ENCODE data around the gene INHBE. TPM values are rescaled to one million over a fixed set of nuclear protein-coding genes. Genes with fewer than 3 reads are reported as not detected.

Gene INHBE
- total and polyA plus RNA-seq, 3 experiments from 2014 or later: 0.38 to 0.61 TPM; not detected in 1

- Mint-ChIP-seq H3K27ac (peak overlapping the region; percentile 8 to 93 (median 80)), H3K4me1 (peaks cover 30 to 49% (median 36%) of the 10 kb centered on the region in 3 donors), H3K4me3 (peak overlapping the region; percentile 85 to 95 (median 93)), H3K36me3 (peaks cover 0 to 13% (median 0%) of the 10 kb centered on the region in 3 donors), H3K9me3 (no peaks in the 10 kb centered on the region), H3K27me3 (peaks cover 6 to 19% of the 10 kb centered on the region in 2 donors)
- peak; percentile 77 to 92 (median 83) for DNase-seq
- Histone ChIP-seq H3K27ac (ENCODE audit: low read depth, low read length) (peak overlapping the region; percentile 9), H3K4me1 (ENCODE audit: insufficient read depth, low read length) (peaks cover 33% of the 10 kb centered on the region), H3K9me3 (ENCODE audit: low read length) (no peaks in the 10 kb centered on the region), H3K4me3 (ENCODE audit: low read length) (peak overlapping the region; percentile 69), H3K27me3 (ENCODE audit: insufficient read depth, low read length, poor library complexity, severe bottlenecking) (peaks cover 7% of the 10 kb centered on the region), H3K36me3 (ENCODE audit: insufficient read depth, low read length) (no peaks in the 10 kb centered on the region)
- POLR2A ChIA-PET: interaction anchor here (0.8 to 4.4 kb wide), 2 partner anchors 15 to 17 kb away, joined by 3 to 20 read pairs; partner anchors contain the start of gene ARHGAP9
- CTCF ChIA-PET: interaction anchor here (0.8 to 7.3 kb wide), 20 partner anchors 9 to 280 kb away, joined by 3 to 167 read pairs (median 3); partner anchors contain the start of genes ARHGAP9, DDIT3, INHBC and MBD6
These were observed 7.3 kb downstream of the INHBE start for GRCh38 chr12:57462251-57462911.

GRCh38 chr12:57462912-57463253, 7.8 kb downstream of the INHBE start:
- H3K27me3 ChIP-seq (ENCODE audit: insufficient read depth, low read length, poor library complexity, severe bottlenecking): peaks cover 7% of the 10 kb centered on the region
- Mint-ChIP-seq H3K27me3 (peaks cover 6 to 19% of the 10 kb centered on the region in 2 donors), H3K27ac (peak overlapping the region in 5 of 8 donors; percentile 49 to 93 (median 80)), H3K36me3 (peaks cover 0 to 17% (median 2%) of the 10 kb centered on the region in 3 donors), H3K4me1 (peaks cover 33 to 49% (median 36%) of the 10 kb centered on the region in 3 donors), H3K4me3 (peak overlapping the region; percentile 85 to 95 (median 91)), H3K9me3 (peaks cover 0 to 1% (median 0%) of the 10 kb centered on the region in 5 donors)
- peaks cover 33% of the 10 kb centered on the region for H3K4me1 ChIP-seq (ENCODE audit: insufficient read depth, low read length)
- no peak overlapping the region for H3K27ac ChIP-seq (ENCODE audit: low read depth, low read length)
- H3K36me3 ChIP-seq (ENCODE audit: insufficient read depth, low read length): no peaks in the 10 kb centered on the region
- POLR2A ChIA-PET: interaction anchor here (4.4 kb wide), 1 partner anchor 17 kb away, joined by 20 read pairs; the partner anchor contains the start of gene ARHGAP9
- H3K9me3 ChIP-seq (ENCODE audit: low read length): no peaks in the 10 kb centered on the region
- DNase-seq: no peak
- H3K4me3 ChIP-seq (ENCODE audit: low read length): no peak overlapping the region
- CTCF ChIA-PET: interaction anchor here (0.8 to 7.3 kb wide), 15 partner anchors 8 to 279 kb away, joined by 3 to 167 read pairs (median 4); partner anchors contain the start of genes ARHGAP9, DDIT3, INHBC and INHBE

- H3K27me3 Mint-ChIP-seq: peaks cover 6 to 19% of the 10 kb centered on the region in 2 donors
- DNase-seq: no peak
- peaks cover 0 to 2% (median 0%) of the 10 kb centered on the region in 5 donors for H3K9me3 Mint-ChIP-seq
- peak overlapping the region in 1 of 7 donors; percentile 68 for H3K4me3 Mint-ChIP-seq
- peaks cover 26% of the 10 kb centered on the region for H3K4me1 ChIP-seq (ENCODE audit: insufficient read depth, low read length)
- no peak overlapping the region for H3K27ac ChIP-seq (ENCODE audit: low read depth, low read length)
- H3K9me3 ChIP-seq (ENCODE audit: low read length): no peaks in the 10 kb centered on the region
- peaks cover 25 to 42% (median 27%) of the 10 kb centered on the region in 3 donors for H3K4me1 Mint-ChIP-seq
- peaks cover 0 to 26% (median 9%) of the 10 kb centered on the region in 3 donors for H3K36me3 Mint-ChIP-seq
- peak overlapping the region in 1 of 8 donors; percentile 31 for H3K27ac Mint-ChIP-seq
- POLR2A ChIA-PET: interaction anchor here (0.7 to 0.8 kb wide), 2 partner anchors 13 to 15 kb away, joined by 4 to 6 read pairs; partner anchors contain the start of gene ARHGAP9
- peaks cover 7% of the 10 kb centered on the region for H3K36me3 ChIP-seq (ENCODE audit: insufficient read depth, low read length)
- H3K27me3 ChIP-seq (ENCODE audit: insufficient read depth, low read length, poor library complexity, severe bottlenecking): peaks cover 7% of the 10 kb centered on the region
- CTCF ChIA-PET: interaction anchor here (1.7 to 7.3 kb wide), 2 partner anchors 9 to 13 kb away, joined by 5 to 167 read pairs; partner anchors contain the start of genes ARHGAP9 and INHBE
- no peak overlapping the region for H3K4me3 ChIP-seq (ENCODE audit: low read length)
These were observed 9.5 kb downstream of the INHBE start for GRCh38 chr12:57464569-57464968.

GRCh38 chr12:57465030-57465746, 10.1 kb downstream of the INHBE start:
- DNase-seq: no peak
- H3K4me3 Mint-ChIP-seq: peak overlapping the region in 2 of 7 donors; percentile 18 to 68
- H3K9me3 Mint-ChIP-seq: peaks cover 0 to 2% (median 0%) of the 10 kb centered on the region in 5 donors
- CTCF ChIA-PET: interaction anchor here (0.6 to 1.4 kb wide), 3 partner anchors 9 to 27 kb away, joined by 3 to 5 read pairs (median 3); no protein-coding TSS in a partner anchor
- peaks cover 24 to 43% (median 29%) of the 10 kb centered on the region in 3 donors for H3K4me1 Mint-ChIP-seq
- Histone ChIP-seq H3K4me1 (ENCODE audit: insufficient read depth, low read length) (peaks cover 25% of the 10 kb centered on the region), H3K36me3 (ENCODE audit: insufficient read depth, low read length) (peaks cover 8% of the 10 kb centered on the region), H3K4me3 (ENCODE audit: low read length) (no peak overlapping the region), H3K27me3 (ENCODE audit: insufficient read depth, low read length, poor library complexity, severe bottlenecking) (peaks cover 7% of the 10 kb centered on the region), H3K9me3 (ENCODE audit: low read length) (no peaks in the 10 kb centered on the region), H3K27ac (ENCODE audit: low read depth, low read length) (no peak overlapping the region)
- POLR2A ChIA-PET: interaction anchor here (0.7 to 1.5 kb wide), 3 partner anchors 12 to 14 kb away, joined by 3 to 6 read pairs (median 4); partner anchors contain the start of gene ARHGAP9
- peaks cover 0 to 32% (median 9%) of the 10 kb centered on the region in 3 donors for H3K36me3 Mint-ChIP-seq
- H3K27ac Mint-ChIP-seq: peak overlapping the region in 2 of 8 donors; percentile 31 to 44
- peaks cover 6 to 17% of the 10 kb centered on the region in 2 donors for H3K27me3 Mint-ChIP-seq

- Mint-ChIP-seq H3K4me3 (no peak overlapping the region), H3K4me1 (peaks cover 21 to 38% (median 24%) of the 10 kb centered on the region in 3 donors), H3K27me3 (peaks cover 6 to 13% of the 10 kb centered on the region in 2 donors), H3K27ac (peak overlapping the region in 4 of 8 donors; percentile 29 to 70 (median 62)), H3K36me3 (peaks cover 0 to 39% (median 9%) of the 10 kb centered on the region in 3 donors), H3K9me3 (peaks cover 0 to 2% (median 0%) of the 10 kb centered on the region in 5 donors)
- Histone ChIP-seq H3K4me1 (ENCODE audit: insufficient read depth, low read length) (peaks cover 24% of the 10 kb centered on the region), H3K4me3 (ENCODE audit: low read length) (no peak overlapping the region), H3K36me3 (ENCODE audit: insufficient read depth, low read length) (peaks cover 9% of the 10 kb centered on the region), H3K27ac (ENCODE audit: low read depth, low read length) (no peak overlapping the region), H3K9me3 (ENCODE audit: low read length) (no peaks in the 10 kb centered on the region), H3K27me3 (ENCODE audit: insufficient read depth, low read length, poor library complexity, severe bottlenecking) (peaks cover 4% of the 10 kb centered on the region)
- ChIA-PET CTCF (interaction anchor here (1.1 to 1.4 kb wide), 2 partner anchors 10 to 21 kb away, joined by 3 to 5 read pairs; no protein-coding TSS in a partner anchor), POLR2A (interaction anchor here (1.5 kb wide), 1 partner anchor 11 kb away, joined by 3 read pairs; no protein-coding TSS in a partner anchor)
- no peak for DNase-seq
These were observed 10.8 kb downstream of the INHBE start for GRCh38 chr12:57465747-57466505.

GRCh38 chr12:57467212-57467874, 12.2 kb downstream of the INHBE start:
- Histone ChIP-seq H3K27ac (ENCODE audit: low read depth, low read length) (no peak overlapping the region), H3K36me3 (ENCODE audit: insufficient read depth, low read length) (peaks cover 23% of the 10 kb centered on the region), H3K4me1 (ENCODE audit: insufficient read depth, low read length) (peaks cover 27% of the 10 kb centered on the region), H3K4me3 (ENCODE audit: low read length) (no peak overlapping the region), H3K27me3 (ENCODE audit: insufficient read depth, low read length, poor library complexity, severe bottlenecking) (no peaks in the 10 kb centered on the region), H3K9me3 (ENCODE audit: low read length) (no peaks in the 10 kb centered on the region)
- H3K4me3 Mint-ChIP-seq: peak overlapping the region in 1 of 7 donors; percentile 40
- peaks cover 0 to 51% (median 9%) of the 10 kb centered on the region in 3 donors for H3K36me3 Mint-ChIP-seq
- peaks cover 0 to 2% (median 0%) of the 10 kb centered on the region in 5 donors for H3K9me3 Mint-ChIP-seq
- ChIA-PET POLR2A (no interaction called here), CTCF (no interaction called here)
- peaks cover 6% of the 10 kb centered on the region in 2 donors for H3K27me3 Mint-ChIP-seq
- peaks cover 21 to 40% (median 22%) of the 10 kb centered on the region in 3 donors for H3K4me1 Mint-ChIP-seq
- H3K27ac Mint-ChIP-seq: peak overlapping the region in 5 of 8 donors; percentile 51 to 87 (median 72)
- DNase-seq: no peak

Data from CD8-positive, alpha-beta memory T cell (primary cell).